CD14-positive monocyte (primary cell): ENCODE measurements around the gene PROC. TPM values are rescaled to one million over a fixed set of nuclear protein-coding genes. Genes with fewer than 3 reads are reported as not detected.
A peak's percentile ranks its signal among the peaks of the same experiment; 100 is the strongest.

Experiments
- DNase-seq, 3 donors: peaks; one replicate each; pipeline ENCODE4 v3.0.0-alpha.2; 2011 to 2022
- H2AFZ ChIP-seq: 2 replicates; pipeline ENCODE4 v1.6.0; 2012; ENCODE audit warnings: mild to moderate bottlenecking, low read depth, low read length, inconsistent platforms; ENCODE audit not compliant: insufficient read depth, poor library complexity, severe bottlenecking
- H3K27ac ChIP-seq, 2 donors: 1 replicate in 1 of 2; 2 replicates in 1 of 2; pipeline ENCODE4 v1.5.1; 2012 to 2013; ENCODE audit warnings: low read length in 2 of 2, control low read depth in 1 of 2, inconsistent platforms in 1 of 2, low read depth in 1 of 2, mild to moderate bottlenecking in 1 of 2
- H3K27me3 ChIP-seq, 2 donors: one replicate each; pipeline versions ENCODE4 v1.6.0 to v1.6.1; 2011 to 2013; ENCODE audit warnings: low read length in 2 of 2; ENCODE audit not compliant: control insufficient read depth in 2 of 2, insufficient read depth in 2 of 2
- H3K36me3 ChIP-seq, 2 donors: replicated peaks in 1 of 2; 1 replicate in 1 of 2; 2 replicates in 1 of 2; pipeline versions ENCODE4 v1.5.1 to v1.6.1; 2012 to 2013; ENCODE audit warnings: low read length in 2 of 2, control low read depth in 1 of 2, inconsistent platforms in 1 of 2, mild to moderate bottlenecking in 1 of 2; ENCODE audit not compliant: insufficient read depth in 2 of 2, control insufficient read depth in 1 of 2
- H3K4me1 ChIP-seq, 2 donors: 1 replicate in 1 of 2; 2 replicates in 1 of 2; pipeline versions ENCODE4 v1.5.1 to v1.6.1; 2012 to 2013; ENCODE audit warnings: low read length in 2 of 2, control low read depth in 1 of 2, inconsistent platforms in 1 of 2, mild to moderate bottlenecking in 1 of 2, moderate library complexity in 1 of 2; ENCODE audit not compliant: insufficient read depth in 2 of 2, control insufficient read depth in 1 of 2
- H3K4me2 ChIP-seq: replicated peaks from 2 replicates; pipeline ENCODE3; 2012; ENCODE audit warnings: low read length, moderate library complexity, mild to moderate bottlenecking; ENCODE audit not compliant: poor library complexity, severe bottlenecking; ENCODE audit errors: extremely low read depth
- H3K4me3 ChIP-seq, 3 experiments: fragments of 200-600 bp in 1 of 3; sonication (generic) in 1 of 3; replicated peaks in 1 of 3; 1 replicate in 2 of 3; 2 replicates in 1 of 3; pipeline ENCODE4 v1.5.1; 2011 to 2013; ENCODE audit warnings: low read length in 3 of 3, mild to moderate bottlenecking in 3 of 3, control low read depth in 2 of 3, low read depth in 2 of 3, inconsistent platforms in 1 of 3, moderate library complexity in 1 of 3
- H3K79me2 ChIP-seq: 2 replicates; pipeline ENCODE4 v1.6.0; 2012; ENCODE audit warnings: mild to moderate bottlenecking, control low read depth, inconsistent platforms, low read length, moderate library complexity; ENCODE audit not compliant: insufficient read depth
- H3K9ac ChIP-seq: 2 replicates; pipeline ENCODE4 v1.6.0; 2017; ENCODE audit warnings: low read length, mild to moderate bottlenecking; ENCODE audit not compliant: insufficient read depth, poor library complexity, severe bottlenecking
- H3K9me3 ChIP-seq, 2 donors: replicated peaks in 1 of 2; 1 replicate in 1 of 2; 2 replicates in 1 of 2; pipeline versions ENCODE4 v1.5.1 to v1.6.1; 2012 to 2013; ENCODE audit warnings: low read length in 2 of 2, control low read depth in 1 of 2; ENCODE audit not compliant: control insufficient read depth in 1 of 2, insufficient read depth in 1 of 2
- H4K20me1 ChIP-seq: 2 replicates; pipeline ENCODE4 v1.6.0; 2012; ENCODE audit warnings: mild to moderate bottlenecking, low read length, control low read depth, moderate library complexity; ENCODE audit not compliant: insufficient read depth
- H3K27ac Mint-ChIP-seq, 7 donors: one replicate each; pipeline ENCODE4 v1.8.0; 2020; ENCODE audit warnings: mild to moderate bottlenecking in 7 of 7, mixed read lengths in 7 of 7, moderate library complexity in 6 of 7, inconsistent platforms in 2 of 7
- H3K27me3 Mint-ChIP-seq, 3 donors: one replicate each; pipeline ENCODE4 v1.8.0; 2021 to 2022; ENCODE audit warnings: low read depth in 3 of 3, mild to moderate bottlenecking in 3 of 3, mixed read lengths in 3 of 3, moderate library complexity in 3 of 3, inconsistent platforms in 1 of 3
- H3K36me3 Mint-ChIP-seq, 2 donors: one replicate each; pipeline ENCODE4 v1.8.0; 2020; ENCODE audit warnings: mixed read lengths in 2 of 2, inconsistent platforms in 1 of 2, mild to moderate bottlenecking in 1 of 2
- H3K4me1 Mint-ChIP-seq: one replicate; pipeline ENCODE4 v1.8.0; 2020; ENCODE audit warnings: mild to moderate bottlenecking, mixed read lengths
- H3K4me3 Mint-ChIP-seq, 2 donors: one replicate each; pipeline ENCODE4 v1.8.0; 2020; ENCODE audit warnings: mild to moderate bottlenecking in 2 of 2, mixed read lengths in 2 of 2, moderate library complexity in 1 of 2
- H3K9me3 Mint-ChIP-seq, 7 donors: one replicate each; pipeline ENCODE4 v1.8.0; 2020 to 2022; ENCODE audit warnings: mixed read lengths in 7 of 7, mild to moderate bottlenecking in 6 of 7, moderate library complexity in 6 of 7, inconsistent platforms in 2 of 7
- WGBS: methylation state at CpG from one replicate; pipeline ENCODE4 v1.1.5; 2013; ENCODE audit warnings: missing lambda C conversion rate; ENCODE audit not compliant: insufficient coverage; 5-methylcytosine and 5-hydroxymethylcytosine counted together
- intact Hi-C, 2 donors: fragments of 100-400 bp; cut with micrococcal nuclease; formaldehyde crosslinking; loops; one replicate each; pipeline versions ENCODE4 v1.15.0 to v1.15.1; 2023
- polyA plus RNA-seq, 3 donors: library from polyadenylated mRNA; depleted of rRNA in 1 of 3; unstranded in 2 of 3; stranded (reverse) in 1 of 3; fragments of 300-500 nt in 2 of 3; fragments of >200 nt in 1 of 3; fragmentation: Illumina TruSeq in 2 of 3; gene quantifications; 1 replicate in 2 of 3; 2 replicates in 1 of 3; pipeline ENCODE4 v1.2.3, GENCODE V29; 2012 to 2021
- TF ChIP-seq, protein P1 (sequence below): fragments of 200-600 bp; IDR thresholded peaks from one replicate; pipeline ENCODE4 v1.8.0; 2022; ENCODE audit warnings: antibody characterized with exemption, mild to moderate bottlenecking

The PROC gene
- polyA plus RNA-seq, 3 donors = 0.69 TPM; not detected in 2

DNA sequence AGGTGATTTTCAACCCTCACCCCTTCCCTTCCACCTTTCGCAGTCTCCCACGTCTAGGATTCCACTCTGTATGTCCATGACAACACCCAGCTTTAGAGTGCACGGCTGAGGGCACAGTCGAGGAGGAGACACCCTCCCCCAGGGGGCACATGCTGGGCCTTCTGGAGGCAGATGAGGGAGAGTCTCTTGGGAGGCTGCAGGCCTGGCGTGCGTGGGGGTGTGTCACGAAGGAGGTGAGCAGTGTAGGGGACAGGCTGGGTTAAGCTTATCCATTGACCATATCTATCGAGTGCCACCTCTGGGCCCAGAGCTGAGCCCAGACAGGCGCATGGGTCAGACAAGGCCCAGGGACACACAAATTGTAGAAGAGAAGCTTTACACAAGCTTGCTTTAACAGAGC is 18.8 kb downstream of the PROC start:
- DNase-seq = no peak
- Mint-ChIP-seq H3K27me3 (peaks cover 0 to 3% (median 1%) of the 10 kb centered on the region in 3 donors), H3K9me3 (peaks cover 6 to 12% (median 9%) of the 10 kb centered on the region in 7 donors), H3K4me1 (no peaks in the 10 kb centered on the region), H3K4me3 (no peak overlapping the region), H3K27ac (no peak overlapping the region), H3K36me3 (no peaks in the 10 kb centered on the region)
- no peak overlapping the region for H3K9ac ChIP-seq
- no peak overlapping the region for H3K27ac ChIP-seq
- H3K36me3 ChIP-seq = no peaks in the 10 kb centered on the region
- 100% methylated on average over 5 of the region's 9 CpGs for WGBS
- no peak overlapping the region for H3K4me2 ChIP-seq
- no peak overlapping the region for H2AFZ ChIP-seq
- no peaks in the 10 kb centered on the region for H4K20me1 ChIP-seq
- no peak overlapping the region for H3K4me3 ChIP-seq
- H3K4me1 ChIP-seq = no peaks in the 10 kb centered on the region
- intact Hi-C loops = no loop called here
- H3K27me3 ChIP-seq = no peaks in the 10 kb centered on the region
- H3K9me3 ChIP-seq = peaks cover 0 to 4% of the 10 kb centered on the region in 2 donors
- H3K79me2 ChIP-seq = no peaks in the 10 kb centered on the region
- TF ChIP-seq, protein P1, sequence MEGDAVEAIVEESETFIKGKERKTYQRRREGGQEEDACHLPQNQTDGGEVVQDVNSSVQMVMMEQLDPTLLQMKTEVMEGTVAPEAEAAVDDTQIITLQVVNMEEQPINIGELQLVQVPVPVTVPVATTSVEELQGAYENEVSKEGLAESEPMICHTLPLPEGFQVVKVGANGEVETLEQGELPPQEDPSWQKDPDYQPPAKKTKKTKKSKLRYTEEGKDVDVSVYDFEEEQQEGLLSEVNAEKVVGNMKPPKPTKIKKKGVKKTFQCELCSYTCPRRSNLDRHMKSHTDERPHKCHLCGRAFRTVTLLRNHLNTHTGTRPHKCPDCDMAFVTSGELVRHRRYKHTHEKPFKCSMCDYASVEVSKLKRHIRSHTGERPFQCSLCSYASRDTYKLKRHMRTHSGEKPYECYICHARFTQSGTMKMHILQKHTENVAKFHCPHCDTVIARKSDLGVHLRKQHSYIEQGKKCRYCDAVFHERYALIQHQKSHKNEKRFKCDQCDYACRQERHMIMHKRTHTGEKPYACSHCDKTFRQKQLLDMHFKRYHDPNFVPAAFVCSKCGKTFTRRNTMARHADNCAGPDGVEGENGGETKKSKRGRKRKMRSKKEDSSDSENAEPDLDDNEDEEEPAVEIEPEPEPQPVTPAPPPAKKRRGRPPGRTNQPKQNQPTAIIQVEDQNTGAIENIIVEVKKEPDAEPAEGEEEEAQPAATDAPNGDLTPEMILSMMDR = no peak

DNA sequence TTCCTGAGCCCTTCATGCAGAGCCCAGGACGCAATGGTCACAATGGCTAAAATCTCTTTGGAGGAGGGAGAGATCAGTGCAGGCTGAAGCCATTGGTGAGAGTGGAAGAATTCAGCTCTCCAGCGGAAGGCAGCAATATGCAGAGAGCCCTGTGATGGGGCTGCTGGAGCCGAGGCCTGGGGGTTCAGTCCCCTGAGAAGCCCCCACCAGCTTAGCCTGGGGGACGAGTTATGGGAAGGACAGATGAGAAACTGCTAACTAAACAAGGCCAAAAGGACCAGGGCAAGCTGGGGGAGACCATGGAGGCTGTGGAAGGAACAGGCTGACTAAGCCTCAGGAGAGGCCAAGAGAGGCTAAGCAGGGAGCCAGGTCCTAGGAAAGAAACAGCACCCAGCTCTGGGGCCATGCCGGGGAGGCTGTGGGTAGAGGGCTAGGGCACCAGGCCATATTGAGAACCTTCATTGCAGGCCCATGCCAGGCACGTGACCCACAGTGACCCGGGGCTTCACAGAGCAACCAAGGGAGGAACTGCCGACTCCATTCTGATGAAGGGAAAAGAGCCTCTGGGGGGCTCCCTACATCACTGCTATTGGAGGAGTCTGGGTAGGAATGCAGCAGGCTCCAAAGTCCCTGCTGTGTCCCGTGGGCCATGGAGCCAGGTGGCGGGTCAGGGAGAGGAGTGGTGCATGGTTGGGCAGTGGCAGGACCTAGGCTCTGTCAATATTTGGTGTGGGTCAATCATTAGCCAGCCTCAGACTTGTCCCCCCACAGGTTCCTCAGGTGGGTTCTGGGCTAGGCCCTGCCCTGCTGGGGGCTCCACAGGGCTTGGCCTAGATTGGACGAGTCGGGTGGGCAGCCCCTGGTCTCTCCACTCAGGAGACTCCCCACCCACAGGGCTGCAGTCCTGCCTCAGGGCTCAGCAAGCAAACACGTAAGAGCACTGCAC is 19.8 kb downstream of the PROC start:
- H3K27ac Mint-ChIP-seq = peak overlapping the region in 1 of 7 donors; percentile 12
- H3K4me3 ChIP-seq = no peak overlapping the region
- H3K27me3 Mint-ChIP-seq = peaks cover 0 to 3% (median 1%) of the 10 kb centered on the region in 3 donors
- H3K36me3 Mint-ChIP-seq = no peaks in the 10 kb centered on the region
- H3K27me3 ChIP-seq = no peaks in the 10 kb centered on the region
- peaks cover 6 to 12% (median 9%) of the 10 kb centered on the region in 7 donors for H3K9me3 Mint-ChIP-seq
- no peak for DNase-seq
- no peaks in the 10 kb centered on the region for H3K4me1 Mint-ChIP-seq
- H3K36me3 ChIP-seq = no peaks in the 10 kb centered on the region
- H3K27ac ChIP-seq = no peak overlapping the region
- TF ChIP-seq, protein P1 = no peak
- no peak overlapping the region for H3K4me3 Mint-ChIP-seq
- 94% methylated on average over 10 of the region's 13 CpGs for WGBS
- no peaks in the 10 kb centered on the region for H4K20me1 ChIP-seq
- no peaks in the 10 kb centered on the region for H3K79me2 ChIP-seq
- no peak overlapping the region for H2AFZ ChIP-seq
- H3K4me2 ChIP-seq = no peak overlapping the region
- intact Hi-C loops = no loop called here
- no peak overlapping the region for H3K9ac ChIP-seq
- no peaks in the 10 kb centered on the region for H3K4me1 ChIP-seq
- peaks cover 0 to 4% of the 10 kb centered on the region in 2 donors for H3K9me3 ChIP-seq
